A549 (cell line): ENCODE data around the gene STX8. TPM values are rescaled to one million over a fixed set of nuclear protein-coding genes. Genes with fewer than 3 reads are reported as not detected.

Experiments
- ATAC-seq, 2 experiments: fragments of 200-7000 bp in 1 of 2; fragments of >200 bp in 1 of 2; cut with Nextera tagmentation in 1 of 2; cut with Tn5 transposase in 1 of 2; 3 replicates each; pipeline versions ENCODE4 v1.8.0 to v1.9.1; 2018 to 2020; ENCODE audit warnings: mild to moderate bottlenecking in 1 of 2, moderate library complexity in 1 of 2
- CTCF ChIA-PET: fragments of 300-600 bp; sonication (Branson Sonifier 250); formaldehyde crosslinking; extraction: SDS; loops from one replicate; lab custom pipeline; 2021; ENCODE audit warnings: antibody characterized with exemption, inconsistent platforms; lab: Yijun Ruan, JAX
- POLR2A ChIA-PET: fragments of 350-600 bp; formaldehyde crosslinking; extraction: SDS; loops from one replicate; lab custom pipeline; 2021; ENCODE audit warnings: antibody characterized with exemption, inconsistent platforms; lab: Yijun Ruan, JAX
- DNase-seq, 2 experiments: peaks; one replicate each; pipeline versions ENCODE4 v3.0.0 to v3.0.0-alpha.2; 2011 to 2016; ENCODE audit warnings: low read depth in 1 of 2, low spot score in 1 of 2
- FAIRE-seq: peaks from 2 replicates; lab custom pipeline; 2011; peaks lifted over from hg19 to GRCh38; lab: Jason Lieb, UNC
- H3K27ac ChIP-seq, 2 experiments: fragments of >200 bp; sonication (Bioruptor Twin); formaldehyde crosslinking; 3 replicates each; pipeline ENCODE4 v1.5.1; 2016 to 2017
- H3K4me1 ChIP-seq: fragments of >200 bp; sonication (Bioruptor Twin); formaldehyde crosslinking; 3 replicates; pipeline ENCODE4 v1.6.1; 2016
- H3K4me2 ChIP-seq: fragments of >200 bp; sonication (Bioruptor Twin); formaldehyde crosslinking; 3 replicates; pipeline ENCODE4 v1.6.1; 2016
- H3K4me3 ChIP-seq: fragments of >200 bp; sonication (Bioruptor Twin); formaldehyde crosslinking; 3 replicates; pipeline ENCODE4 v1.5.1; 2016
- H3K9me3 ChIP-seq: fragments of >200 bp; sonication (Bioruptor Twin); formaldehyde crosslinking; 3 replicates; pipeline ENCODE4 v1.6.1; 2016
- BHLHE40 ChIP-seq: IDR thresholded peaks from 2 replicates; pipeline ENCODE4 v1.6.1; 2012; ENCODE audit warnings: low read depth, low read length, inconsistent platforms
- CBX8 ChIP-seq: fragments of 200-600 bp; sonication (generic); IDR thresholded peaks from 2 replicates; pipeline ENCODE4 v1.6.1; 2016
- CHD2 ChIP-seq: fragments of 150-350 bp; IDR thresholded peaks from 2 replicates; pipeline ENCODE4 v1.6.1; 2014; ENCODE audit warnings: low read length; ENCODE audit not compliant: partially characterized antibody
- CHD4 ChIP-seq: fragments of 200-600 bp; sonication (generic); IDR thresholded peaks from 2 replicates; pipeline ENCODE4 v1.6.1; 2016; ENCODE audit warnings: antibody characterized with exemption, mild to moderate bottlenecking, borderline replicate concordance
- EHF ChIP-seq: fragments of 250-450 bp; sonication (Bioruptor Pico); IDR thresholded peaks from 2 replicates; pipeline ENCODE4 v1.5.0; 2020; ENCODE audit warnings: mild to moderate bottlenecking
- FOXS1 ChIP-seq: fragments of 250-450 bp; sonication (Bioruptor Pico); IDR thresholded peaks from 2 replicates; pipeline ENCODE4 v1.5.0; 2020; ENCODE audit warnings: mild to moderate bottlenecking, moderate library complexity
- HOXA7 ChIP-seq: fragments of 250-450 bp; sonication (Bioruptor Pico); IDR thresholded peaks from 2 replicates; pipeline ENCODE4 v1.5.0; 2020; ENCODE audit warnings: mild to moderate bottlenecking, moderate library complexity
- HOXB13 ChIP-seq: fragments of 250-450 bp; sonication (Bioruptor Pico); IDR thresholded peaks from 2 replicates; pipeline ENCODE4 v1.5.0; 2020; ENCODE audit warnings: low read depth, mild to moderate bottlenecking, moderate library complexity
- PHF8 ChIP-seq: fragments of 200-600 bp; sonication (generic); IDR thresholded peaks from 2 replicates; pipeline ENCODE4 v1.6.1; 2016; ENCODE audit warnings: low read depth, mild to moderate bottlenecking, antibody characterized with exemption, moderate library complexity, borderline replicate concordance
- RARB ChIP-seq: fragments of 250-450 bp; sonication (Bioruptor Pico); IDR thresholded peaks from 2 replicates; pipeline ENCODE4 v1.8.0; 2021; ENCODE audit warnings: mild to moderate bottlenecking, moderate library complexity
- RNF2 ChIP-seq: fragments of 200-600 bp; sonication (generic); IDR thresholded peaks from 2 replicates; pipeline ENCODE4 v1.6.1; 2016; ENCODE audit warnings: low read depth, mild to moderate bottlenecking, antibody characterized with exemption, moderate library complexity, borderline replicate concordance
- SMC3 ChIP-seq: fragments of >200 bp; sonication (Bioruptor Twin); formaldehyde crosslinking; IDR thresholded peaks from 3 replicates; pipeline ENCODE4 v1.6.1; 2018; ENCODE audit warnings: inconsistent platforms
- SREBF2 ChIP-seq: fragments of 450-650 bp; IDR thresholded peaks from 2 replicates; pipeline ENCODE4 v1.6.1; 2014; ENCODE audit warnings: mild to moderate bottlenecking, moderate library complexity
- TFCP2L1 ChIP-seq: fragments of 250-450 bp; sonication (Bioruptor Pico); IDR thresholded peaks from 2 replicates; pipeline ENCODE4 v1.5.0; 2021; ENCODE audit warnings: mild to moderate bottlenecking
- TP53 ChIP-seq: fragments of 250-450 bp; sonication (Bioruptor Pico); IDR thresholded peaks from 2 replicates; pipeline ENCODE4 v1.5.0; 2021; ENCODE audit warnings: mild to moderate bottlenecking, moderate library complexity
- ZNF302 ChIP-seq: fragments of 250-450 bp; sonication (Bioruptor Pico); IDR thresholded peaks from 2 replicates; pipeline ENCODE4 v1.9.0; 2021; ENCODE audit warnings: inconsistent platforms, mild to moderate bottlenecking, moderate library complexity
- WGBS: methylation state at CpG from one replicate; pipeline ENCODE4 v1.1.6; 2017; ENCODE audit errors: missing lambda C conversion rate; 5-methylcytosine and 5-hydroxymethylcytosine counted together
- polyA plus RNA-seq, 4 experiments: library from polyadenylated mRNA; depleted of rRNA in 3 of 4; stranded (reverse); fragments of >200 nt; fragmentation: RNase III in 1 of 4; extraction: RNeasy Plus Mini Kit Qiagen cat#74134 plus additional on column Dnase treatment in 1 of 4; gene quantifications; 2 replicates in 3 of 4; 3 replicates in 1 of 4; pipeline ENCODE4 v1.2.3, GENCODE V29; 2011 to 2017
- TF ChIP-seq, protein P1 (sequence below): fragments of 200-600 bp; sonication (generic); IDR thresholded peaks from 2 replicates; pipeline ENCODE4 v1.6.1; 2016; ENCODE audit warnings: antibody characterized with exemption, mild to moderate bottlenecking, moderate library complexity
- TF ChIP-seq, protein P2 (sequence below): fragments of >200 bp; sonication (Bioruptor Twin); formaldehyde crosslinking; IDR thresholded peaks from 2 replicates; pipeline ENCODE4 v1.6.1; 2016

The STX8 gene
- polyA plus RNA-seq, 2 of the 4 experiments (the other 2 are of a cell fraction) = 93.6 to 168 TPM

DNA sequence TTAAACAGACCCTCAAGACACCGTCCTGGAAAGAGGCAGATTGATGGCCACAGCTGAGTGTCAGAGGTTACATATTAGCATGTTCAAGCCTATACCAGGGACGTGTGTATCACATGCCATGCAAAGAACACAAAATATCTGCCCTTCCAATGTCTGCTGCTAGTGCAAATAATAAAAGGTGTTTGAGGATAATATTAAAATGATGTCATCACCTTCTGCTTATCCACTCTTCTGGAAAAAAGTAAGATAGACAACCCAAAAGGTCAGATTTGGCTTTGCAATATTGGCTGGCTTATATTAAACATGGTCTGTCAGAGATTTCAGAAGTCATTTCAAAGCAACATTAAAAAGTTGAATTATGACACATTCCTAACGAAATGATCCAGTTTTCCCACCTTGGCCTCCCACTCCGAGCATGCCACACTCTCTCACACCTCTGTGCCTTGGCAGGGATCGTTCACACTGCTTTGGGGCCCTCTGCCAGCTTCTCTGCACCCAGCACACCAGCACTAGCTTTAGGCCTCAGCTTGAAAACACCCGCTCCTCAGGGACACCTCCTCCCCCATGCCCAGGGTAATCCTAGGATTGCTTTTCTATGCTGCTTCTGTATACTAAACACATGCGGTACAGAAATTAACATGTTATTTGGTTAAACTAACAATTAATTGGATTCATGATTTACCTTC lies 306.1 kb downstream of the STX8 start:
- ATAC-seq = no peak
- no peak for TF ChIP-seq CBX8
- TF ChIP-seq SMC3 = no peak
- no peak for TF ChIP-seq EHF (CRISPR knock-in tag)
- TF ChIP-seq RARB (CRISPR knock-in tag) = no peak
- no peak for TF ChIP-seq SREBF2
- TF ChIP-seq CHD4 = no peak
- TF ChIP-seq RNF2 = no peak
- no peak for TF ChIP-seq CHD2
- no peak for TF ChIP-seq BHLHE40
- TF ChIP-seq ZNF302 (CRISPR knock-in tag) = no peak
- TF ChIP-seq HOXA7 = no peak
- no peak for TF ChIP-seq PHF8
- no peak for TF ChIP-seq TP53 (CRISPR knock-in tag)
- TF ChIP-seq, protein P1, sequence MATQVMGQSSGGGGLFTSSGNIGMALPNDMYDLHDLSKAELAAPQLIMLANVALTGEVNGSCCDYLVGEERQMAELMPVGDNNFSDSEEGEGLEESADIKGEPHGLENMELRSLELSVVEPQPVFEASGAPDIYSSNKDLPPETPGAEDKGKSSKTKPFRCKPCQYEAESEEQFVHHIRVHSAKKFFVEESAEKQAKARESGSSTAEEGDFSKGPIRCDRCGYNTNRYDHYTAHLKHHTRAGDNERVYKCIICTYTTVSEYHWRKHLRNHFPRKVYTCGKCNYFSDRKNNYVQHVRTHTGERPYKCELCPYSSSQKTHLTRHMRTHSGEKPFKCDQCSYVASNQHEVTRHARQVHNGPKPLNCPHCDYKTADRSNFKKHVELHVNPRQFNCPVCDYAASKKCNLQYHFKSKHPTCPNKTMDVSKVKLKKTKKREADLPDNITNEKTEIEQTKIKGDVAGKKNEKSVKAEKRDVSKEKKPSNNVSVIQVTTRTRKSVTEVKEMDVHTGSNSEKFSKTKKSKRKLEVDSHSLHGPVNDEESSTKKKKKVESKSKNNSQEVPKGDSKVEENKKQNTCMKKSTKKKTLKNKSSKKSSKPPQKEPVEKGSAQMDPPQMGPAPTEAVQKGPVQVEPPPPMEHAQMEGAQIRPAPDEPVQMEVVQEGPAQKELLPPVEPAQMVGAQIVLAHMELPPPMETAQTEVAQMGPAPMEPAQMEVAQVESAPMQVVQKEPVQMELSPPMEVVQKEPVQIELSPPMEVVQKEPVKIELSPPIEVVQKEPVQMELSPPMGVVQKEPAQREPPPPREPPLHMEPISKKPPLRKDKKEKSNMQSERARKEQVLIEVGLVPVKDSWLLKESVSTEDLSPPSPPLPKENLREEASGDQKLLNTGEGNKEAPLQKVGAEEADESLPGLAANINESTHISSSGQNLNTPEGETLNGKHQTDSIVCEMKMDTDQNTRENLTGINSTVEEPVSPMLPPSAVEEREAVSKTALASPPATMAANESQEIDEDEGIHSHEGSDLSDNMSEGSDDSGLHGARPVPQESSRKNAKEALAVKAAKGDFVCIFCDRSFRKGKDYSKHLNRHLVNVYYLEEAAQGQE = no peak
- FAIRE-seq = no peak
- no peak for DNase-seq
- CTCF ChIA-PET = interaction anchor here (1.2 to 1.6 kb wide), 3 partner anchors 23 to 62 kb away, joined by 3 to 4 read pairs (median 4); no protein-coding TSS in a partner anchor
- Histone ChIP-seq H3K4me1 (no peaks in the 10 kb centered on the region), H3K4me2 (no peak overlapping the region), H3K4me3 (no peak overlapping the region), H3K27ac (no peak overlapping the region), H3K9me3 (no peaks in the 10 kb centered on the region)
- POLR2A ChIA-PET = no interaction called here
- 80% methylated on average over 7 of the region's 7 CpGs for WGBS

DNA sequence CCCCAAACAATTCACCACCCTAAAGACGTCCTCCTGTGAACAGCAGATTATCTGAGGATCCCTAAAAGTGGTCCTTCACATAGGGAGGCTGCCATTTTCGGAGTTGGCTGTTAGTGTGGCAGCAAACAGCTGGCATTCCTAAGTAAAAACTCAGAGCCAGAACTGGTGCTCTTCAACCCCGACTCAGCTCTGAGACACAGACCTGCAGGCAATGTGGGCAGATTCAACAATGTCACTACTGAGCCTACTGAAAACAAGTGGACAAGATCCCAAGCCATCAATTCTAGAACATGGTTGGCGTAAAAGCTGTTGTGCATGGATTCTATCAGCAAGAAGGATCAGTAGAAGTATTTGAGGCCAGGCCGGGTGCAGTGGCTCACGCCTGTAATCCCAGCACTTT lies 307.1 kb downstream of the STX8 start:
- no peak for FAIRE-seq
- ATAC-seq = no peak
- POLR2A ChIA-PET = no interaction called here
- CTCF ChIA-PET = interaction anchor here (0.6 to 1.6 kb wide), 4 partner anchors 24 to 219 kb away, joined by 3 to 4 read pairs (median 4); no protein-coding TSS in a partner anchor
- no peak overlapping the region for H3K4me3 ChIP-seq
- WGBS = 82% methylated on average over 6 of the region's 6 CpGs
- no peaks in the 10 kb centered on the region for H3K4me1 ChIP-seq
- no peak overlapping the region for H3K27ac ChIP-seq
- no peaks in the 10 kb centered on the region for H3K9me3 ChIP-seq
- no peak for DNase-seq
- TF ChIP-seq, protein P1 = no peak
- TF ChIP-seq, protein P2, sequence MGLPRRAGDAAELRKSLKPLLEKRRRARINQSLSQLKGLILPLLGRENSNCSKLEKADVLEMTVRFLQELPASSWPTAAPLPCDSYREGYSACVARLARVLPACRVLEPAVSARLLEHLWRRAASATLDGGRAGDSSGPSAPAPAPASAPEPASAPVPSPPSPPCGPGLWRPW = no peak
- TF ChIP-seq CBX8 (no peak), HOXB13 (no peak), CHD4 (no peak), TFCP2L1 (CRISPR knock-in tag) (no peak), FOXS1 (CRISPR knock-in tag) (no peak)
- H3K4me2 ChIP-seq = no peak overlapping the region
